WTC11 (cell line): Measurements from ENCODE around the gene MUC21. TPM values are rescaled to one million over a fixed set of nuclear protein-coding genes. Genes with fewer than 3 reads are reported as not detected.

Source experiments
- ATAC-seq: fragments of 200-7000 bp; cut with Tn5 transposase; 2 replicates; pipeline ENCODE4 v1.10.0; 2021; ENCODE audit warnings: mild to moderate bottlenecking, moderate library complexity
- CTCF ChIA-PET: fragments of 300-600 bp; sonication (Branson Sonifier 250); formaldehyde crosslinking; loops from one replicate; lab custom pipeline; 2021; ENCODE audit warnings: antibody characterized with exemption; lab: Charles Lee
- POLR2A ChIA-PET: fragments of 350-600 bp; sonication (Branson Sonifier 250); formaldehyde crosslinking; loops from one replicate; lab custom pipeline; 2021; ENCODE audit warnings: antibody characterized with exemption; lab: Charles Lee
- DNase-seq: peaks from one replicate; pipeline ENCODE4 v3.0.0; 2021; ENCODE audit warnings: low spot score
- H3K27ac Mint-ChIP-seq: 2 replicates; pipeline ENCODE4 v1.8.0; 2021; ENCODE audit warnings: mixed read lengths
- H3K27me3 Mint-ChIP-seq: 2 replicates; pipeline ENCODE4 v1.8.0; 2021; ENCODE audit warnings: low read depth, mild to moderate bottlenecking, moderate library complexity, mixed read lengths
- H3K36me3 Mint-ChIP-seq: 2 replicates; pipeline ENCODE4 v1.8.0; 2021; ENCODE audit warnings: mixed read lengths
- H3K4me1 Mint-ChIP-seq: 2 replicates; pipeline ENCODE4 v1.8.0; 2022; ENCODE audit warnings: mixed read lengths
- H3K4me3 Mint-ChIP-seq: 2 replicates; pipeline ENCODE4 v1.8.0; 2021; ENCODE audit warnings: mild to moderate bottlenecking, moderate library complexity, mixed read lengths
- H3K9me3 Mint-ChIP-seq: 2 replicates; pipeline ENCODE4 v1.8.0; 2021; ENCODE audit warnings: mixed read lengths
- CREB1 ChIP-seq: sonication (generic); formaldehyde crosslinking; IDR thresholded peaks from 2 replicates; pipeline ENCODE4 v1.8.0; 2023; ENCODE audit warnings: mild to moderate bottlenecking, missing genetic modification reagents
- ERG ChIP-seq: fragments of 250-450 bp; sonication (Bioruptor Pico); IDR thresholded peaks from 2 replicates; pipeline ENCODE4 v1.8.0; 2021; ENCODE audit warnings: mild to moderate bottlenecking
- ETV6 ChIP-seq: sonication (generic); formaldehyde crosslinking; IDR thresholded peaks from 2 replicates; pipeline ENCODE4 v1.8.1; 2022; ENCODE audit warnings: mild to moderate bottlenecking, missing genetic modification reagents
- IRF1 ChIP-seq: sonication (generic); formaldehyde crosslinking; IDR thresholded peaks from 2 replicates; pipeline ENCODE4 v1.8.0; 2023; ENCODE audit warnings: missing genetic modification reagents
- JAZF1 ChIP-seq: fragments of 250-450 bp; sonication (Bioruptor Pico); IDR thresholded peaks from 2 replicates; pipeline ENCODE4 v1.9.0; 2021; ENCODE audit warnings: moderate library complexity, mild to moderate bottlenecking, inconsistent platforms
- PREB ChIP-seq: sonication (generic); formaldehyde crosslinking; IDR thresholded peaks from 2 replicates; pipeline ENCODE4 v1.8.1; 2022; ENCODE audit warnings: mild to moderate bottlenecking, missing genetic modification reagents, moderate library complexity, borderline replicate concordance
- SMAD3 ChIP-seq: sonication (generic); formaldehyde crosslinking; IDR thresholded peaks from 2 replicates; pipeline ENCODE4 v1.8.0; 2022; ENCODE audit warnings: missing genetic modification reagents, mild to moderate bottlenecking, borderline replicate concordance
- TP53 ChIP-seq: sonication (generic); formaldehyde crosslinking; IDR thresholded peaks from 2 replicates; pipeline ENCODE4 v1.8.1; 2023; ENCODE audit warnings: mild to moderate bottlenecking, missing genetic modification reagents
- USF2 ChIP-seq: sonication (generic); formaldehyde crosslinking; IDR thresholded peaks from 2 replicates; pipeline ENCODE4 v1.8.1; 2023; ENCODE audit warnings: mild to moderate bottlenecking, missing genetic modification reagents, moderate library complexity
- ZMAT4 ChIP-seq: fragments of 250-450 bp; sonication (Bioruptor Pico); IDR thresholded peaks from 2 replicates; pipeline ENCODE4 v1.9.0; 2021; ENCODE audit warnings: mild to moderate bottlenecking
- ZNF121 ChIP-seq: sonication (generic); formaldehyde crosslinking; IDR thresholded peaks from 2 replicates; pipeline ENCODE4 v1.8.0; 2023; ENCODE audit warnings: missing genetic modification reagents
- ZNF232 ChIP-seq: sonication (generic); formaldehyde crosslinking; IDR thresholded peaks from 2 replicates; pipeline ENCODE4 v1.8.0; 2022; ENCODE audit warnings: mild to moderate bottlenecking, missing genetic modification reagents
- ZNF263 ChIP-seq: sonication (generic); formaldehyde crosslinking; IDR thresholded peaks from 2 replicates; pipeline ENCODE4 v1.8.1; 2022; ENCODE audit warnings: low read depth, mild to moderate bottlenecking, moderate library complexity, missing genetic modification reagents
- ZNF396 ChIP-seq: fragments of 250-450 bp; sonication (Bioruptor Pico); IDR thresholded peaks from 2 replicates; pipeline ENCODE4 v1.8.0; 2021; ENCODE audit warnings: mild to moderate bottlenecking, moderate library complexity, borderline replicate concordance
- ZNF416 ChIP-seq: fragments of 250-450 bp; sonication (Bioruptor Pico); IDR thresholded peaks from 2 replicates; pipeline ENCODE4 v1.9.0; 2021; ENCODE audit warnings: mild to moderate bottlenecking, inconsistent platforms
- total RNA-seq: library from RNA; stranded (reverse); gene quantifications from 3 replicates; pipeline ENCODE4 v1.2.3, GENCODE V29; 2021
- TF ChIP-seq, protein P1 (sequence below): fragments of 250-450 bp; sonication (Bioruptor Pico); IDR thresholded peaks from 2 replicates; pipeline ENCODE4 v1.9.0; 2021; ENCODE audit warnings: mild to moderate bottlenecking, borderline replicate concordance
- TF ChIP-seq, protein P2 (sequence below): sonication (generic); formaldehyde crosslinking; IDR thresholded peaks from 2 replicates; pipeline ENCODE4 v1.8.1; 2023; ENCODE audit warnings: mild to moderate bottlenecking, missing genetic modification reagents, borderline replicate concordance
- TF ChIP-seq, protein P3 (sequence below): sonication (generic); formaldehyde crosslinking; IDR thresholded peaks from 2 replicates; pipeline ENCODE4 v1.8.0; 2023; ENCODE audit warnings: missing genetic modification reagents, mild to moderate bottlenecking, borderline replicate concordance
- TF ChIP-seq, protein P4 (sequence below): sonication (generic); formaldehyde crosslinking; IDR thresholded peaks from 2 replicates; pipeline ENCODE4 v1.8.0; 2022; ENCODE audit warnings: mild to moderate bottlenecking, missing genetic modification reagents

The MUC21 gene
- total RNA-seq, 1 experiment from 2014 or later, result not detected

DNA sequence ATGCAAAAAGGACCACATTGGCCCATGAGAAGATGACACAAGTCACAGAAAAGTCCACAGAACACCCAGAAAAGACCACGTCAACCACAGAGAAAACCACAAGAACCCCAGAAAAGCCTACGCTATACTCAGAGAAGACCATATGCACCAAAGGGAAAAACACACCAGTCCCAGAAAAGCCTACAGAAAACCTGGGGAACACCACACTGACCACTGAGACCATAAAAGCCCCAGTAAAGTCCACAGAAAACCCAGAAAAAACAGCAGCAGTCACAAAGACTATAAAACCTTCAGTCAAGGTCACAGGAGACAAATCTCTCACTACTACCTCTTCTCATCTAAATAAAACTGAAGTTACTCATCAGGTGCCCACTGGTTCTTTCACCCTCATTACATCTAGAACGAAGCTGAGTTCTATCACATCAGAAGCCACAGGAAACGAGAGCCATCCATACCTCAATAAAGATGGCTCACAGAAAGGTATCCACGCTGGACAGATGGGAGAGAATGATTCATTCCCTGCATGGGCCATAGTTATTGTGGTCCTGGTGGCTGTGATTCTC is 31.5 kb upstream of the MUC21 start:
- ChIA-PET CTCF (interaction anchor here (1.1 kb wide), 1 partner anchor 9 kb away, joined by 4 read pairs; no protein-coding TSS in a partner anchor), POLR2A (no interaction called here)
- H3K9me3 Mint-ChIP-seq, result peaks cover 42% of the 10 kb centered on the region
- no peak for DNase-seq
- peaks cover 19% of the 10 kb centered on the region for H3K4me1 Mint-ChIP-seq
- TF ChIP-seq ETV6 (no peak), USF2 (no peak), ZNF416 (CRISPR knock-in tag) (no peak), ZMAT4 (CRISPR knock-in tag) (no peak), IRF1 (CRISPR knock-in tag) (no peak), ZNF121 (CRISPR knock-in tag) (no peak), TP53 (CRISPR knock-in tag) (no peak), CREB1 (CRISPR knock-in tag) (no peak), PREB (CRISPR knock-in tag) (no peak), SMAD3 (CRISPR knock-in tag) (no peak), ZNF263 (CRISPR knock-in tag) (no peak), ZNF396 (CRISPR knock-in tag) (no peak), JAZF1 (no peak), ERG (CRISPR knock-in tag) (no peak), ZNF232 (CRISPR knock-in tag) (no peak)
- TF ChIP-seq, protein P1, sequence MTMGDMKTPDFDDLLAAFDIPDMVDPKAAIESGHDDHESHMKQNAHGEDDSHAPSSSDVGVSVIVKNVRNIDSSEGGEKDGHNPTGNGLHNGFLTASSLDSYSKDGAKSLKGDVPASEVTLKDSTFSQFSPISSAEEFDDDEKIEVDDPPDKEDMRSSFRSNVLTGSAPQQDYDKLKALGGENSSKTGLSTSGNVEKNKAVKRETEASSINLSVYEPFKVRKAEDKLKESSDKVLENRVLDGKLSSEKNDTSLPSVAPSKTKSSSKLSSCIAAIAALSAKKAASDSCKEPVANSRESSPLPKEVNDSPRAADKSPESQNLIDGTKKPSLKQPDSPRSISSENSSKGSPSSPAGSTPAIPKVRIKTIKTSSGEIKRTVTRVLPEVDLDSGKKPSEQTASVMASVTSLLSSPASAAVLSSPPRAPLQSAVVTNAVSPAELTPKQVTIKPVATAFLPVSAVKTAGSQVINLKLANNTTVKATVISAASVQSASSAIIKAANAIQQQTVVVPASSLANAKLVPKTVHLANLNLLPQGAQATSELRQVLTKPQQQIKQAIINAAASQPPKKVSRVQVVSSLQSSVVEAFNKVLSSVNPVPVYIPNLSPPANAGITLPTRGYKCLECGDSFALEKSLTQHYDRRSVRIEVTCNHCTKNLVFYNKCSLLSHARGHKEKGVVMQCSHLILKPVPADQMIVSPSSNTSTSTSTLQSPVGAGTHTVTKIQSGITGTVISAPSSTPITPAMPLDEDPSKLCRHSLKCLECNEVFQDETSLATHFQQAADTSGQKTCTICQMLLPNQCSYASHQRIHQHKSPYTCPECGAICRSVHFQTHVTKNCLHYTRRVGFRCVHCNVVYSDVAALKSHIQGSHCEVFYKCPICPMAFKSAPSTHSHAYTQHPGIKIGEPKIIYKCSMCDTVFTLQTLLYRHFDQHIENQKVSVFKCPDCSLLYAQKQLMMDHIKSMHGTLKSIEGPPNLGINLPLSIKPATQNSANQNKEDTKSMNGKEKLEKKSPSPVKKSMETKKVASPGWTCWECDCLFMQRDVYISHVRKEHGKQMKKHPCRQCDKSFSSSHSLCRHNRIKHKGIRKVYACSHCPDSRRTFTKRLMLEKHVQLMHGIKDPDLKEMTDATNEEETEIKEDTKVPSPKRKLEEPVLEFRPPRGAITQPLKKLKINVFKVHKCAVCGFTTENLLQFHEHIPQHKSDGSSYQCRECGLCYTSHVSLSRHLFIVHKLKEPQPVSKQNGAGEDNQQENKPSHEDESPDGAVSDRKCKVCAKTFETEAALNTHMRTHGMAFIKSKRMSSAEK (CRISPR knock-in tag), result no peak
- TF ChIP-seq, protein P2, sequence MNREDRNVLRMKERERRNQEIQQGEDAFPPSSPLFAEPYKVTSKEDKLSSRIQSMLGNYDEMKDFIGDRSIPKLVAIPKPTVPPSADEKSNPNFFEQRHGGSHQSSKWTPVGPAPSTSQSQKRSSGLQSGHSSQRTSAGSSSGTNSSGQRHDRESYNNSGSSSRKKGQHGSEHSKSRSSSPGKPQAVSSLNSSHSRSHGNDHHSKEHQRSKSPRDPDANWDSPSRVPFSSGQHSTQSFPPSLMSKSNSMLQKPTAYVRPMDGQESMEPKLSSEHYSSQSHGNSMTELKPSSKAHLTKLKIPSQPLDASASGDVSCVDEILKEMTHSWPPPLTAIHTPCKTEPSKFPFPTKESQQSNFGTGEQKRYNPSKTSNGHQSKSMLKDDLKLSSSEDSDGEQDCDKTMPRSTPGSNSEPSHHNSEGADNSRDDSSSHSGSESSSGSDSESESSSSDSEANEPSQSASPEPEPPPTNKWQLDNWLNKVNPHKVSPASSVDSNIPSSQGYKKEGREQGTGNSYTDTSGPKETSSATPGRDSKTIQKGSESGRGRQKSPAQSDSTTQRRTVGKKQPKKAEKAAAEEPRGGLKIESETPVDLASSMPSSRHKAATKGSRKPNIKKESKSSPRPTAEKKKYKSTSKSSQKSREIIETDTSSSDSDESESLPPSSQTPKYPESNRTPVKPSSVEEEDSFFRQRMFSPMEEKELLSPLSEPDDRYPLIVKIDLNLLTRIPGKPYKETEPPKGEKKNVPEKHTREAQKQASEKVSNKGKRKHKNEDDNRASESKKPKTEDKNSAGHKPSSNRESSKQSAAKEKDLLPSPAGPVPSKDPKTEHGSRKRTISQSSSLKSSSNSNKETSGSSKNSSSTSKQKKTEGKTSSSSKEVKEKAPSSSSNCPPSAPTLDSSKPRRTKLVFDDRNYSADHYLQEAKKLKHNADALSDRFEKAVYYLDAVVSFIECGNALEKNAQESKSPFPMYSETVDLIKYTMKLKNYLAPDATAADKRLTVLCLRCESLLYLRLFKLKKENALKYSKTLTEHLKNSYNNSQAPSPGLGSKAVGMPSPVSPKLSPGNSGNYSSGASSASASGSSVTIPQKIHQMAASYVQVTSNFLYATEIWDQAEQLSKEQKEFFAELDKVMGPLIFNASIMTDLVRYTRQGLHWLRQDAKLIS (CRISPR knock-in tag), result no peak
- TF ChIP-seq, protein P3, sequence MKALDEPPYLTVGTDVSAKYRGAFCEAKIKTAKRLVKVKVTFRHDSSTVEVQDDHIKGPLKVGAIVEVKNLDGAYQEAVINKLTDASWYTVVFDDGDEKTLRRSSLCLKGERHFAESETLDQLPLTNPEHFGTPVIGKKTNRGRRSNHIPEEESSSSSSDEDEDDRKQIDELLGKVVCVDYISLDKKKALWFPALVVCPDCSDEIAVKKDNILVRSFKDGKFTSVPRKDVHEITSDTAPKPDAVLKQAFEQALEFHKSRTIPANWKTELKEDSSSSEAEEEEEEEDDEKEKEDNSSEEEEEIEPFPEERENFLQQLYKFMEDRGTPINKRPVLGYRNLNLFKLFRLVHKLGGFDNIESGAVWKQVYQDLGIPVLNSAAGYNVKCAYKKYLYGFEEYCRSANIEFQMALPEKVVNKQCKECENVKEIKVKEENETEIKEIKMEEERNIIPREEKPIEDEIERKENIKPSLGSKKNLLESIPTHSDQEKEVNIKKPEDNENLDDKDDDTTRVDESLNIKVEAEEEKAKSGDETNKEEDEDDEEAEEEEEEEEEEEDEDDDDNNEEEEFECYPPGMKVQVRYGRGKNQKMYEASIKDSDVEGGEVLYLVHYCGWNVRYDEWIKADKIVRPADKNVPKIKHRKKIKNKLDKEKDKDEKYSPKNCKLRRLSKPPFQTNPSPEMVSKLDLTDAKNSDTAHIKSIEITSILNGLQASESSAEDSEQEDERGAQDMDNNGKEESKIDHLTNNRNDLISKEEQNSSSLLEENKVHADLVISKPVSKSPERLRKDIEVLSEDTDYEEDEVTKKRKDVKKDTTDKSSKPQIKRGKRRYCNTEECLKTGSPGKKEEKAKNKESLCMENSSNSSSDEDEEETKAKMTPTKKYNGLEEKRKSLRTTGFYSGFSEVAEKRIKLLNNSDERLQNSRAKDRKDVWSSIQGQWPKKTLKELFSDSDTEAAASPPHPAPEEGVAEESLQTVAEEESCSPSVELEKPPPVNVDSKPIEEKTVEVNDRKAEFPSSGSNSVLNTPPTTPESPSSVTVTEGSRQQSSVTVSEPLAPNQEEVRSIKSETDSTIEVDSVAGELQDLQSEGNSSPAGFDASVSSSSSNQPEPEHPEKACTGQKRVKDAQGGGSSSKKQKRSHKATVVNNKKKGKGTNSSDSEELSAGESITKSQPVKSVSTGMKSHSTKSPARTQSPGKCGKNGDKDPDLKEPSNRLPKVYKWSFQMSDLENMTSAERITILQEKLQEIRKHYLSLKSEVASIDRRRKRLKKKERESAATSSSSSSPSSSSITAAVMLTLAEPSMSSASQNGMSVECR (CRISPR knock-in tag), result no peak
- TF ChIP-seq, protein P4, sequence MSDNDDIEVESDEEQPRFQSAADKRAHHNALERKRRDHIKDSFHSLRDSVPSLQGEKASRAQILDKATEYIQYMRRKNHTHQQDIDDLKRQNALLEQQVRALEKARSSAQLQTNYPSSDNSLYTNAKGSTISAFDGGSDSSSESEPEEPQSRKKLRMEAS, result no peak
- peaks cover 64% of the 10 kb centered on the region for H3K27me3 Mint-ChIP-seq
- ATAC-seq, result no peak
- no peaks in the 10 kb centered on the region for H3K36me3 Mint-ChIP-seq
- H3K4me3 Mint-ChIP-seq, result no peak overlapping the region
- no peak overlapping the region for H3K27ac Mint-ChIP-seq
